HuH-7 (cell line): ENCODE data around the gene NR0B2.
"Not testable (repeated sequence)": the region's sequence is repeated elsewhere in the genome, so short reads cannot be mapped to it uniquely, and the experiment has no call there.

Source experiments
- DNase-seq: peaks from one replicate; pipeline ENCODE4 v3.0.0; 2011; ENCODE audit warnings: low spot score

Gene NR0B2

DNA sequence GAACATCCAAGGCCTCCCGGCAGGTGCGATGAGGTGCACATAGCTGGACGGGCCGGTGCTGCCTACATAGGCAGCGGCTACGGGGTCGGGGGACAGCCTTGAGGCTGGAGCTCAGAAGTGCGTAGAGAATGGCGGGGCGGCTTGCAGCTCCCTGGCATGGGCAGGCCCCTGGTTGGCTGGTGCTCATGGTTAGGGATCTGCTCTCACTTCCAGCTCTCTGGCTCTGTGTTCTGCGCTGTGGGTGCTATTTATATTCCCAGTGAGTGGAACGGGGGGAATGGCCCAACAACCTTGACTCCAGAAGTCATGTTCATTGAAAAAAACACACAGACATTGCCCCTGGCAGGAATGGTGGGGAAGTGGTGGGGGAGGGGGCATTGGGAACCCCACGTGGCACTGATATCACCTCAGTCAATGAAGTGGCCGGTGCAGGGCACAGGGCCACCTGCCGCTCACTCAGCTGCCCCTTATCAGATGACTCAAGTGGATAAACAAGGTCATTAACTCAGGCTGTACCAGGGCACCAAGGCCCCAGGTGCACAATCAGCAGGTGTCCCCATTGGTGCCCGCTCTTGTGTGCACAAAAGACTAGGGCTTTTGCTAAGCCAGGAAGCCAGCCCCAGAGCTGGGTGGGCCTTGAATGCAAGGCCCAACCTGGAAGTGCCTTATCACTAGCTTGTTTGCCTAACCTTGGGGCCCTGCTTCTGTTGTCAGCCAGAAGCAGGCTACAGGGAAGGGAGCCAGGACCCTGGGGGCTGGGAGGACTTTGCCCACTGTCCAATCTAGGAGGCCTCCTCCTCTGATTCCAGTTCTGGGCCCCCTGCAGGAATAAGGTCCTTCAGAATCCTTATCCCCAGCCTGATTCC lies at the start of gene NR0B2:
TSS of gene NR0B2 (minus strand) at position 222 of the 866 bp plus-strand sequence. CDS start at position 187, 35 bp downstream.
- peak; percentile 76 for DNase-seq

- DNase-seq: no peak
These were observed 48.1 kb upstream of the NR0B2 start for GRCh38 chr1:26961826-26962225.

GRCh38 chr1:26960625-26960966 lies 46.8 kb upstream of the NR0B2 start:
- DNase-seq: no peak

DNA sequence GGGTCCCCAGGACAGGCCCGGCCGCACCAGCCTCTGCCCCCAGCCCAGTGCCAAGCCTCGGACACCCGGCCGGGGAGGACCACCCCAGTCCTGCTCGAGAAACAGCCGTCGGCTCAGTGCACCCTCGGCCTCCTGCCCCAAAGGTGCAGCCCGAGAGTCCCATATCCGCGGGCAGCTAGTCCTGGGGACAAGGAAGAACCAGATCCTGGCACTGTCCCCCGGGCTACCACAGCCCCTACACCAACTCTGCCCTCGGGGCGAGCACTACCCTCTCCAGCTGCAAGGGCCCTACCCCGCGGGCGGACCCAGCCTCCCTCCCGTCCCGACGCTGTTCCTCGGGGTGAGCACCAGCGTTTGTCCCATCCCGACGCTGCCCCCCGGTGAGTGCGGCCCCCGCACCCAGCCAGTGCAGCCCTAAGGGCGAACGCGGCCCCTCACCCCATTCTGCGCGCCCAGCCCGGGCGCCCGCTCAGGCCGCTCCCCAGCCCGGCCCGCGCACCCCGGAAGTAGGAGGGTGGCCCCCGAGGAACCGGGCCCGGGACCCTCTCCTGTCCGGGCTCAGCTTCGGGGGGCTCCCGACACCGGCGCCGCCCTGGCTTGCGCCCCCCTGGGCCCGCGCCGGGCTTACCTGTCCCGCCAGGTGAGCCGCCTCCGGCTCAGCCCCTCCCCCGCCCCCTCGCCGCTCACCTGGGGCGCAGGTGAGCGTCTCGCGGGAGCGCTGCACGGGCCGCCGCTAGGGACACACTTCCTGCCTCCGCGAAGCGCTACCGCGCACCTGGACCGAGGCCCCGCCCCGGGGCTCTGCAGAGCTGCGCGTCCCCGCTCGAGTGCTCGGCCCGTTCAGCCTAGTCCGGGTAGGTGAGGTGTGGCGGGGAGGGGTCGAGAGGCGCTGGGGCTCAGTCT lies 46.2 kb upstream of the NR0B2 start, which contains the start of gene KDF1:
TSS of gene KDF1 (minus strand) at position 747 of the 903 bp plus-strand sequence. CDS start 8,088 bp downstream, outside the sequence.
- DNase-seq: peak; percentile 50

- DNase-seq: no peak
These were observed 45.5 kb upstream of the NR0B2 start for GRCh38 chr1:26959270-26959669.

- DNase-seq: no peak
These were observed 43.5 kb upstream of the NR0B2 start for GRCh38 chr1:26957306-26957705.

GRCh38 chr1:26956321-26956720 lies 42.5 kb upstream of the NR0B2 start:
- no peak for DNase-seq

DNA sequence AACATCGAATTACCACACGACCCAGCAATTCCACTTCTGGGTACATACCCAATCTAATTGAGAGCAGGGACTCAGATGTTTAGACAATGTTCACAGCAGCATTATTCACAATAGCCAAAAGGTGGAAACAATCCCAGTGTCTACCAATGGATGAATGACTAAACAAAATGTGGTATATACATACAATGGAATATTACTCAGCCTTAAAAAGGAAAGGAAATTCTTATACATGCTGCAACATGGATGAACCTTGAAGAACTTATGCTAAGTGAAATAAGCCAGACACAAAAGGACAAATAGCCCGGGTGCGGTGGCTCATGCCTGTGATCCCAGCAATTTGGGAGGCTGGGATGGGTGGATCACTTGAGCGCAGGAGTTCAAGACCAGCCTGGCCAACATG lies 39.6 kb upstream of the NR0B2 start:
- DNase-seq: no peak

DNA sequence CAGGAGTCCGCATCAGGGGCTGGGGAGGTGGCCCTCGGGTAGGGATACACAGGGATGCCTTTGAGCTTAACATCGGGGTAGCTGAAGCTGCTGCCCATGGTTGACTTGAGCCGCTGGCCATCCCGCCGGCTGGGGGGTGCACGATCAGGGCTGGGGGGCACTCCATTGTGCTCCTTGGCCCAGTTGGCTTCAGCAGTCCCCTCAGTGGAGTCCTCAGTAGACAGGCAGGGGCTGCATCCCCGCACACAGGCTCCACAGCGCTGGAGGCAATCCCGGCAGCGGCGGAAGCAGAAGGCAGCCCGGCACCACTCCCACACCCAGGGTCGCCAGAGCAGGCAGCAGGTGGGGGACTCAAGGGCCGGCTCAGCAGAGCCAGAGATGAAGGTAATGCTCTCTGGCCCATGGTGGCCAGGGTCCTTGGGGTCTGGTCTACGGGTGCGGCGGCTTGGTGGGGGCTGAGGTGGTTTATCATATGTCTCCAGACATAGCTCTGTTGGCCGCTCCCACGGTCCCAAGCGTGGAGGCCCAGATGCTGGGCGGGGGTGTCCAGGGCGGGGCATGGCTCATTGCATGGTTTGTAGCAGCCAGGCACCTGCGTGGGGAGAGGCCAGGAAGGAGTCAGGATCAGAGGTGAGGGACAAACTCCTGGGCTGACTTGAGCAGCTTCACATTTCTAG lies 38.2 kb upstream of the NR0B2 start:
- no peak for DNase-seq

DNA sequence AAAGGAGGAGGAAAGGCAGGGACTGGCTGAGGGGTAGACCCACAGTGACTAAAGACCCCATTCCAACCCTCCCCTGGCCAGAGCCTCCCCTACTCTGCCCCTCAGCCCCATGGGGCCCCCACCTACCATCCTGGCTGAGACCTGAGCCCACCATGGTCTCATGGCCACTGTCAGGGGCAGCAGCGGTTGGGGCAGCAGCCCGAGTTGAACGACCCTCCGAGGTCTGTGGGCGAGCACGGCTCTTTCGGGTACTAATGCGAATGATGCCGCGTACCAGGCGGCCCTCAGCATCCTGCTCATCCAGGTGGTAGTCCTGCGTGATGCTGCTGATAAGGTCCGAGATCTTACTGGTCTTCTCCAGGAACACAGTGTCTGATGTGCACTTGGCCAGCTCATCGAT lies 37.4 kb upstream of the NR0B2 start:
- DNase-seq: no peak

DNA sequence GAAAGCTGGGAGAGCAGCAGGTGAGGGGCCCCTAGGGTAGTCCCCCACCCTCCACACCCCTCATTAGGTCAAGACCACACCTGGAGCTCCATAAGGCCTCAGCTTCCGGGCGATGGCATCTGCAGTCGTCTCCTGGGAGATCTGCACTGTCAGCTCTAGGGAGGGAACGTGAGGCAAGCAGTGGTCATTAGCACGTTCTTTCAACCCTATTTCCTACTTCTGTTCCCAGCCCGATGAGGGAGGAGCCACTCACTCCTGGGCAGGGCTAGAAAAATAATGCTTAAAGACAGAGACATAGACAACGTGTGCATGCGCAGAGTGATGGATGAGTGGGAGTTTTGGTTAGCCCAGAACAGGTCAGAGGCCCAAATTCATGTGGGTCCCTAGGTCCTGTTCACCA lies 36.8 kb upstream of the NR0B2 start:
- no peak for DNase-seq

DNA sequence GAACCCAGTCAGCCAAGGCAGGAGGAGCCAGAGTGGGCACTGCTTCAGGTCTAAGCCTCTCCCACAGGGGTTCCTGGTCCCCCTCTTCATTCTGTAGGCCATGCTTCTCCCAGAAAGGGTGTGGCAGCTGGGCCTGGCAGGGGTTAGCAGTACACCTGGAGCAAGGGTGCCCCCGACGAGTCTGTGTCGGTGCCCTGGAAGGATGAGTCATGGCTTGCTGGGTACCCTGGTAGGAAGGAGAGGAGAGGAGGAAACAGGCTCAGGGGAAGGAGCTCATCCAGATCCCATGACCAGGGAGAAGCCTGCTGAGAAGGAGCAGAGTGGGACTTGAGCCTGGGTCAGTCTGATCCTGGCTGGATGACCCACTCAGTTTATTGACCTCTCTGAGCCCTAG lies 36.1 kb upstream of the NR0B2 start:
- DNase-seq: no peak

GRCh38 chr1:26949266-26949925 lies 35.6 kb upstream of the NR0B2 start:
- no peak for DNase-seq

DNA sequence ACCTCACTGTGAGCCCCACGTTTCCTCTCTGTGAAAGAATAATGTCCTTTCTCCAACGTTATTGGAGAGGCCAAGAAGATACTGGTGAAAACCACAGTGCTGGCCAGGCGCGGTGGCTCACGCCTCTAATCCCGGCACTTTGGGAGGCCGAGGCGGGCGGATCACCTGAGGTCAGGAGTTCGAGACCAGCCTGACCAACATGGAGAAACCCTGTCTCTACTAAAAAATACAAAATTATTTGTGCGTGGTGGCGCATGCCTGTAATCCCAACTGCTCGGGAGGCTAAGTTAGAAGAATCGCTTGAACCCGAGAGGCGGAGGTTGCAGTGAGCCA lies 34.9 kb upstream of the NR0B2 start:
- DNase-seq: not testable (repeated sequence)

DNA sequence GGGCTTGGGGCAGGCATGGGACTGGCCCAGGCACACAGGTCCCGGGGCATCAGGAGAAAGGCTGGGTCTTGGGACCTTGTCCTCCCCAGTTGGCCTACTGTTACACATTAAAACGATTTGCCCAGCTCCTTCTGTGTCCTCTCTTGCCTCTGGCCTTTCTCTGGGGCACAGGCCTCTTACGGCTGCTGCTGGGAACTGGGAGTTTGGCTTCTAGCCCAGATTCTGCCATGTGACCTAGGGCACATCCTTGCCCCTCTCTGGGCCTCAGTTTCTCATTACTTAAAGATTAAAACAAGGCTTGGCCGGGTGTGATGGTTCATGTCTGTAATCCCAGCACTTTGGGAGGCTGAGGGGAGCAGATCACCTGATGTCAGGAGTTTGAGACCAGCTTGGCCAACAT lies 32.5 kb upstream of the NR0B2 start:
- no peak for DNase-seq

- peak; percentile 82 for DNase-seq
These were observed 32.0 kb upstream of the NR0B2 start for GRCh38 chr1:26945728-26946127.

GRCh38 chr1:26945138-26945537 lies 31.4 kb upstream of the NR0B2 start:
- DNase-seq: peak; percentile 39

GRCh38 chr1:26942656-26943055 lies 28.9 kb upstream of the NR0B2 start:
- DNase-seq: no peak

GRCh38 chr1:26941311-26941710 lies 27.5 kb upstream of the NR0B2 start:
- DNase-seq: no peak

DNA sequence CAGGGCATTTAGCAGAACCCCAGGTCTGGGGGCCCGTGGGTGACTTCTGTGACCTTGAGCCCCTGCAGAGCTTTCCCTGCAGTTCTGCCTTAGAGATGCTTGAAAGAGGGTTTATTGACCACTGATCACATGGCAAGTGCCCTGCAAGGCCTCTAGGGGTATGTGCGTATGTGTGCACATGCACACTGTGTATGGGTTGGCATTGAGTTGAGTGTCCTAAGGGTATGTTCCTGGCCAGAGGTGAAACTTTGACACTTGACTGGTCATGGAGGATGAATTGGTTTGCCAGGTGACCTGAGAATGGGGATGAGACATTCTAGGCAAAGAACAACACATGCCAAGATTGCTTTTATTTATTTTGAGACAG lies 24.9 kb upstream of the NR0B2 start:
- no peak for DNase-seq

GRCh38 chr1:26938004-26938658 lies 24.4 kb upstream of the NR0B2 start:
- no peak for DNase-seq

DNA sequence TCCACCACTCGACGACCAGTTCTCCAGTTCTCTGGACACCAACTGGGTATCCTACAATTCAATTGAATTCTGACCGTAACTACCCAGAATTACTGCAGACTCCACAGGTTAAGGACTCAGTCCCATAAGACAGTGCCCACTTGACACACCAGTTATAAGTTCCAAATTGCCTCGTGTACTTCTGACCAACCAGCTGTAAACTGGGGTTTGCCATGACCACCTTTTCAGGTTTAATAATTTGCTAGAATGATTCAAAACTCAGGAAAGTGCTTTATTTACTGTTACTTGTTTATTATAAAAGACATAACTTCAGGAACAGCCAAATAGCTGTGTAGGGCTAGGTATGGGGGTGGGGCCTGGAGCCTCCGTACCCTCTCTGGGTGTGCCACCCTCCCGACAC lies 23.0 kb upstream of the NR0B2 start:
- no peak for DNase-seq
